Ramos (cell line): Measurements from ENCODE around the gene NR3C2.

Experiments
- in situ Hi-C: fragments of 300-500 bp; cut with MboI; formaldehyde crosslinking; loops from one replicate; pipeline ENCODE4 v1.14.3; 2022; ENCODE audit warnings: low sequenced_read_pairs; ENCODE audit not compliant: unreplicated experiment

NR3C2 gene

GRCh38 chr4:148436512-148436911, 5.7 kb downstream of the NR3C2 start:
- in situ Hi-C loops: no loop called here

- in situ Hi-C loops: no loop called here
These were observed 6.4 kb downstream of the NR3C2 start for GRCh38 chr4:148435654-148436406.

- in situ Hi-C loops: no loop called here
These were observed 8.0 kb downstream of the NR3C2 start for GRCh38 chr4:148434075-148434773.

- in situ Hi-C loops: no loop called here
These were observed 10.8 kb downstream of the NR3C2 start for GRCh38 chr4:148431401-148431800.

GRCh38 chr4:148430854-148431253, 11.4 kb downstream of the NR3C2 start:
- in situ Hi-C loops: no loop called here

GRCh38 chr4:148429206-148429605, 13.0 kb downstream of the NR3C2 start:
- in situ Hi-C loops: no loop called here

- in situ Hi-C loops: no loop called here
These were observed 15.6 kb downstream of the NR3C2 start for GRCh38 chr4:148426643-148427042.

- in situ Hi-C loops: no loop called here
These were observed 16.7 kb downstream of the NR3C2 start for GRCh38 chr4:148425327-148426110.

- in situ Hi-C loops: no loop called here
These were observed 21.8 kb downstream of the NR3C2 start for GRCh38 chr4:148420397-148420796.

- in situ Hi-C loops: no loop called here
These were observed 26.7 kb downstream of the NR3C2 start for GRCh38 chr4:148415500-148415899.

- in situ Hi-C loops: no loop called here
These were observed 29.7 kb downstream of the NR3C2 start for GRCh38 chr4:148412460-148412994.

GRCh38 chr4:148405161-148405893, 36.9 kb downstream of the NR3C2 start:
- in situ Hi-C loops: no loop called here

GRCh38 chr4:148398988-148399387, 43.2 kb downstream of the NR3C2 start:
- in situ Hi-C loops: no loop called here

GRCh38 chr4:148397771-148398170, 44.4 kb downstream of the NR3C2 start:
- in situ Hi-C loops: no loop called here

GRCh38 chr4:148396986-148397673, 45.1 kb downstream of the NR3C2 start:
- in situ Hi-C loops: no loop called here

- in situ Hi-C loops: no loop called here
These were observed 46.4 kb downstream of the NR3C2 start for GRCh38 chr4:148395771-148396170.

GRCh38 chr4:148391056-148391455, 51.2 kb downstream of the NR3C2 start:
- in situ Hi-C loops: no loop called here

GRCh38 chr4:148390311-148390710, 51.9 kb downstream of the NR3C2 start:
- in situ Hi-C loops: no loop called here

- in situ Hi-C loops: no loop called here
These were observed 61.9 kb downstream of the NR3C2 start for GRCh38 chr4:148380291-148380690.

GRCh38 chr4:148376151-148376550, 66.1 kb downstream of the NR3C2 start:
- in situ Hi-C loops: no loop called here
